H1 (cell line): ENCODE results near the gene HOXB5. TPM values are rescaled to one million over a fixed set of nuclear protein-coding genes. Genes with fewer than 3 reads are reported as not detected.

Experiments
- polyA plus RNA-seq, 7 experiments: library from polyadenylated mRNA; depleted of rRNA in 3 of 7; stranded (reverse) in 5 of 7; unstranded in 2 of 7; fragments of >200 nt in 5 of 7; fragments of 200-250 nt in 2 of 7; gene quantifications; 1 replicate in 5 of 7; 2 replicates in 1 of 7; 4 replicates in 1 of 7; pipeline versions ENCODE4 v1.2.1 to v1.2.3, GENCODE V29; 2011 to 2013; ENCODE audit warnings: missing spikeins in 2 of 7, mixed read lengths in 2 of 7
- total RNA-seq: library from RNA; stranded (reverse); fragmentation: NEBNext Ultra II Directional; extraction: Animal tissue kit (Norgen Biotek cat#: 25700); gene quantifications from 2 replicates; pipeline ENCODE4 v1.2.1, GENCODE V29; 2021
- TF ChIP-seq, protein P1 (sequence below): IDR thresholded peaks from 2 replicates; pipeline ENCODE4 v1.6.1; 2011; ENCODE audit warnings: low read depth, mild to moderate bottlenecking, low read length; ENCODE audit not compliant: insufficient read depth

The HOXB5 gene
- total and polyA plus RNA-seq, 2 of the 8 experiments (the other 6 are each of a cell fraction or from before 2014, with no cell fraction given): not detected

DNA sequence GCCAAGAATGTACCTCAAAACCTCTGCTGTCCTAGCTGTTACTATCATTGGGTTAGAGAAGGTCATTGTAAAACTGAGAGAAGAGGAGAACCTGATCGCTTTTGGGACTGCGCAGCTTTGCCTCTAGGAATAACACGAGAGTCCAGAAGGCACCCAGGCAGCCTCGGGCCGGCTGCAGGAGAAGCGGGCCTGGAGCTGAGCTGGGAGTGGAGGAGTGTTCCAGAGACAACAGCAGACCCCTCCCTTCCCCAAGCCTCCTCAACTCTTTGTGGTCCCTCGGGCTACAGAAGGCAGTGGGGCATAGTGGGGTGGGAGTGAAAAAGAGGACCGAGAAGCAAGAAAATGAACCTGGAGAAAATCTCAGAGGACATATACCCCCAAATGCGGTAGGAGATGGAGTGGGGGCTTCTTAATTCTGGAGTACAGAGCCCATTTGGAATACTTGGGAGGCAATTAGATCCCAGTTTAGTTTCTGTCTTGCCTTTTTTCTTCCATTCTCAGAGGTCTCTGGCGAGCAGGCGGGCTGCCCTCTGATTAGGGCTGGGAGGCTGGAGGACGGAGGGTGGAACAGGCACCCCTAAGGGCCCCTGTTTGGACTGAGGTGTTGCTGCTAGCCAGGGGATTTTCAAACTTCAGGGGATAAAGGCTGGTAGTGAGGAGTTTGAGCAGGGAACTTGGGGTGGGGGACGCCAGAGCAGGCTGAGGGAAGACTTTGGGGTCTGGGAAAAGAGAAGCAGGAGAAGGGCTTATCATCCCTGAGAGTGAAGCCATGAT, 35.3 kb downstream of the HOXB5 start (continued):
- TF ChIP-seq, protein P1, sequence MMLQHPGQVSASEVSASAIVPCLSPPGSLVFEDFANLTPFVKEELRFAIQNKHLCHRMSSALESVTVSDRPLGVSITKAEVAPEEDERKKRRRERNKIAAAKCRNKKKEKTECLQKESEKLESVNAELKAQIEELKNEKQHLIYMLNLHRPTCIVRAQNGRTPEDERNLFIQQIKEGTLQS: no peak
- TF ChIP-seq, all 59 proteins: peak for 3
